HG03457 (cell line): ENCODE measurements around the gene SLC22A1.
"Not testable (repeated sequence)": the region's sequence is repeated elsewhere in the genome, so short reads cannot be mapped to it uniquely, and the experiment has no call there.

ENCODE experiments used
- ATAC-seq: cut with Tn5 transposase; IDR thresholded peaks from one replicate; pipeline ENCODE4 v1.9.1; 2021; ENCODE audit warnings: moderate number of reproducible peaks; ENCODE audit not compliant: unreplicated experiment

SLC22A1 gene

GRCh38 chr6:160121981-160122380 lies 366 bp downstream of the SLC22A1 start:
- no peak for ATAC-seq

GRCh38 chr6:160122744-160123143 lies 1.1 kb downstream of the SLC22A1 start:
- no peak for ATAC-seq

GRCh38 chr6:160124007-160124406 lies 2.4 kb downstream of the SLC22A1 start:
- ATAC-seq = no peak

- no peak for ATAC-seq
Measured at GRCh38 chr6:160124605-160125004, 3.0 kb downstream of the SLC22A1 start.

GRCh38 chr6:160125105-160125504 lies 3.5 kb downstream of the SLC22A1 start:
- not testable (repeated sequence) for ATAC-seq

GRCh38 chr6:160127270-160128124 lies 5.9 kb downstream of the SLC22A1 start:
- no peak for ATAC-seq

GRCh38 chr6:160128125-160128683 lies 6.6 kb downstream of the SLC22A1 start:
- ATAC-seq = no peak

- ATAC-seq = no peak
Measured at GRCh38 chr6:160128879-160129516, 7.4 kb downstream of the SLC22A1 start.

- no peak for ATAC-seq
Measured at GRCh38 chr6:160129881-160130615, 8.4 kb downstream of the SLC22A1 start.

GRCh38 chr6:160130729-160131484 lies 9.3 kb downstream of the SLC22A1 start:
- no peak for ATAC-seq

- no peak for ATAC-seq
Measured at GRCh38 chr6:160131636-160132296, 10.2 kb downstream of the SLC22A1 start.

GRCh38 chr6:160132297-160132637 lies 10.7 kb downstream of the SLC22A1 start:
- no peak for ATAC-seq

- no peak for ATAC-seq
Measured at GRCh38 chr6:160132776-160133338, 11.2 kb downstream of the SLC22A1 start.

GRCh38 chr6:160133441-160134336 lies 12.1 kb downstream of the SLC22A1 start:
- no peak for ATAC-seq

GRCh38 chr6:160134337-160134751 lies 12.7 kb downstream of the SLC22A1 start:
- ATAC-seq = not testable (repeated sequence)

GRCh38 chr6:160134779-160135547 lies 13.3 kb downstream of the SLC22A1 start:
- no peak for ATAC-seq

GRCh38 chr6:160135907-160136655 lies 14.5 kb downstream of the SLC22A1 start:
- ATAC-seq = no peak
